GM21723 (cell line): ENCODE results near the gene AUTS2.
"Not testable (repeated sequence)": the region's sequence is repeated elsewhere in the genome, so short reads cannot be mapped to it uniquely, and the experiment has no call there.

Experiments used
- ATAC-seq: cut with Tn5 transposase; IDR thresholded peaks from one replicate; pipeline ENCODE4 v1.9.1; 2021; ENCODE audit warnings: mild to moderate bottlenecking, moderate library complexity; ENCODE audit not compliant: unreplicated experiment

The AUTS2 gene

DNA sequence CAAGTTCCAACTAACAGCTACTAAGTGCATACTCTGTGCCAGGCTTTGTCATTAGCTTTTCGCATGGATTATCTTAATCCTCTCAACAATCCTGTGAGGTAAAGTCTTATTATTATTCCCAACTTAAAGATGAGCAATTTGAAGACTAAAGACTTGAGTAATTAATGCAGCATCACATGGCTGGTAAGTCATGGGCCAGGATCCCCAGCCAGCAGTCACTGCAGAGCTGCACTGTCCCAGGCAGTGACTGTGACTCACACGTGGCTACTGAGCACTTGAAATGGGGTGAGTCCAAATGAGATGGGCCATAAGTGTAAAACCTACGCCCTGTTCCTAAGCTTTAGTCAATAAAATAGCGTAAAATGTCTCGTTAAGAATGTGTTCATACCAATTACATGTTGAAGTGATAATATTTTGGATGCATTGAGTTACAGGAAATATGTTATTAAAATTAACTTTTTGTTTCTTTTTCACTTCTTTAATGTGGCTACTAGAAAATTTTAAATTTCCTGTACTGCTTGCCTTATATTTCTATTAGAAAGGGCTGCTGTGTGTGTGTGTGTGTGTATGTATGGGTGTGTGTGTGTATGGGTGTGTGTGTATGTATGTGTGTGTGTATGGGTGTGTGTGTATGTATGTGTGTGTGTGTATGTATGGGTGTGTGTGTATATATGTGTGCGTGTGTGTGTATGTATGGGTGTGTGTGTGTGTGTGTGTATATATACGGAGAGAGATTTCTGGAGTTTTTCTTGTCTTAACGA lies 756.3 kb downstream of the AUTS2 start:
- no peak for ATAC-seq

DNA sequence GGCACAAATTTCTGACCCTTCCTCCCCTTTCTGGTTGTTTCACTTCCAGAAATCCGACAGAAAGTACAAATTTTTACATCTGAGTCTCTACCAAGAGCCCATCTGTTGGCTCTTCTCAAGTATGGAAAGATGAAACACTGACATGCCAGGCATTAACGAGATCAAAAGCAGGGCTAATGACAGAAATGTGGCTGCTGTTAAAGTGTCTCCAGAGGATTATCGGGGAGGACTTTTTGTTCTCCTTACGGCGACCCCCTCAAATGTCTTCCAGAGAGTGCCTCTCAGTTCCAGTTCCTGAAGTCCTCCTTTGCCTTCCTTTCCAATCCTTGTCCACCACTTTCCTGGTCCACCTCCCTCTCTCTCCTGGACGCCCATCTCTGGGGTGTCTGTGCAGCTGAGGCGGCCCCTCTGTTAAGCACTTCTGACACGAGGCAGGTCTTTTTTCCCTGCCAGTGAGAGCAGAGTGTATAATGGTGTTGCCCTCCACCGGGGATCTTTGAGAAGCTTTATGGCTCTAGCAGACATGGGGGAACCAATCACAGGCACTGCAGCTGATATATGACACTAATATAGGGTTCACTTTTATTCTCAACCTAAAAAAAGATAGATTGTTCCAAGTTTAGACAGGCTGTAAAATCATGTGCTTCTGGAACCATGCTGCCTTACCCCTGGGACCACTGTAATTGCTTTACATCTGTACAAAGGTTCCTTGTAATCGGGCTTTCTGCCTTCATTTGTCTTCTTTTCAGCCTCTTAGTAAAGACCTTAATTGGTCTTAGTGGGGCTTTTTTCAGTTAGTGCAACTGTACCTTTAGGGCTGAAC lies 757.1 kb downstream of the AUTS2 start:
- no peak for ATAC-seq

DNA sequence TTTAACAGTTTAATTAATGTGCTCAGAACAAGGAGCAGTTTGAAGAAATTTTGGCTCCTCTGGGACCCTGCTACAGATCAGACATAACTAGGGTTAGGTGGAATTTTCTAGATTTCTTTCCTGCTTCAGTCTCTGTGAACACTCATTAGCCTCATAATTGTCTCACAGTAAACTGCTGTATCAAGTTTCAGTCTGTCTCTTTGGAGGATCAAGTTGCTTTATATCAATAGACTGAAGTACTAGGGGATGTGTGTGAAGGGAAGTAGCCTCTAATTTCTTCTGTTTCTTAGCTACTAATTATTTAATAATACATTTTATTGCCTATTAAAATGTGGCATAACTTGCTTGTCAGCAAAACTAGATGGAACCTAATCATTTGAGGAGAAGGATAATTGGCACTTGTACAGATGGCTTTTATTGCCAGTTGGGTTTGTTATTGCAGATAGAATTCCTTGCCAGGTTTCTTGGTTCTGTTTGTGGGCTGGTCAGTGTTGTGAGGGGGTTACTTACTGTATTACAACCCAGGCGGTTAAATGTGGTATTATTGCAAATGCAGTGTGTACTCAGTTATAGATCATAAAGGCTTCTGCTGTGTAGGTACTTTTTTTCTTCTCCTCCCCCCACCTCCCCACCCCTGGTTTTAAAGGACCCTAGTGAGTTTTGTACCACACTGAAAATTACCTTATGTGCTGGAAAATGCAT lies 758.0 kb downstream of the AUTS2 start:
- no peak for ATAC-seq

DNA sequence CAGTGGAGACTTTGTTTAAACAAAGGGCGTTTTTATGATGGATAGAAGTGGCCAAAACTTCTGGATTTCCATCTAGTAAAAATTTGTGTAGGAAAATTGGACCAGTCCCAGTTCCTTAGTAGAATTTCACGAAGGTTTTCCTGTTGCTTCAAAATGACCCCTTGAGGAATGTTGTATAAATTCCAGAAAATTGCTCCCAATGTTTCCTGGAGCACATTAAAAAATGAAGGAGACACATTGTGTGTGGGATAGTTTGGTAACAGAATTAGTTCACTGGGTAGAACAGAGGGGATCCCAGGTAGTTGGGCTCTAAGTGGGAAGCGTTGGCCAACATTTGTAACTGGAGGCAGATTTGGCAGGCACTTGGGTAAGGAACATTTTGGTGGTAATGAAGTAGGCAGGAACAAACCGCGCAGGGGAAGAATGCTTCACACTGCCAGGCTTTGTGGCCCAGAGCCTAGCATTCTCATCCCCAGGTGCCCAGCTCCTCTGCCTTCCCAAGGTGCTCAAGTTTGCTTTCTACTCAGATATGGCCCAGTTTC lies 758.6 kb downstream of the AUTS2 start:
- no peak for ATAC-seq

DNA sequence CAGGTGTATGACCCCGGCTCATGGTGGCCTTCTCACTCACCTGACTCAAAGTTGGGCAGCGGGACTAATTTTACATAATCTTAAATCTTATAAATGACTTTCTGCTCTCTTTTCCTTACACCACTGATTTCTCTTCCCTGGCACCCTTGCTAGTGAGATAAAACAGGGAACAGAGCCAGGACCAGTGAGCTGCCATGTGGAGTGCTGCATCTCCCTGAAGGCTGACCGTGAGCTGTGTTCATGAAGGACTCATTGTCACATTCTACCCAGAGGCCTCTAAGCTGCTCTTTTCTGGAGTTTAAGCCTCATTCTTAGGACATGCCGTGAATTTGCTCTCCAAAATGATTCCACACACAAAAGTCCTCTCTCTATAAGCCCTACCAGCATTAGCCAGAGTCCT lies 762.3 kb downstream of the AUTS2 start:
- no peak for ATAC-seq

DNA sequence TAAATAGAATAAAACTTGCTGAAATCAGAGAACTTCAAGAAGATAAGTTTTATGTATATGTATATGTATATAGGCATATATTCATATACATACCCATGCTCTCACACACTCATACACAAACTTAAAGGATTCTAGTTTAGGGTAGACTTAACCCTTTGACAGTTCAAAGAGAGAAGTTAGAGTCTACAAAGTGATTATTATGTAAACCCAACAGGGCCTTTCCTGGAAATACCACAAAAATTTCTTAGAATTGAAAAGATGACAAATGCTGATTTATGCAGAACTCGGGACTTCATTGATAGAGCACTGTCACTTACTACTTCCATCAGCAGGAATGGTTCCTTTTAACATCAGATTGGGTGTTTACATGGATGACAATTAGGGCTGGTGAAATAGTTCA lies 763.5 kb downstream of the AUTS2 start:
- no peak for ATAC-seq

DNA sequence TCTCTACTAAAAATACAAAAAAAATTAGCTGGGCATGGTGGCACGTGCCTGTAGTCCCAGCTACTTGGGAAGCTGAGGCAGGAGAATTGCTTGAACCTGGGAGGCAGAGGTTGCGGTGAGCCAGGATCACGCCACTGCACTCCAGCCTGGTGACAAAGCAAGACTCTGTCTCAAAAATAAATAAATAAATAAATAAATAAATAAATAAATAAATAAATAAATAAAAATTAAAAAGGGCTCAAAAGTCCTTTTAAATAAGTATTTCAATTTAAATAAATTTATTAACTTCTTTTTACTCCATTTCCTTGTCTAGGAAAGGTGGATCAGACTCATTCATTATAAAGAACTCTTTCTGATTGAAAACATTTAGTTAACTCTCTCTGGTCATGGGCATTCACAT lies 766.1 kb downstream of the AUTS2 start:
- ATAC-seq: not testable (repeated sequence)

DNA sequence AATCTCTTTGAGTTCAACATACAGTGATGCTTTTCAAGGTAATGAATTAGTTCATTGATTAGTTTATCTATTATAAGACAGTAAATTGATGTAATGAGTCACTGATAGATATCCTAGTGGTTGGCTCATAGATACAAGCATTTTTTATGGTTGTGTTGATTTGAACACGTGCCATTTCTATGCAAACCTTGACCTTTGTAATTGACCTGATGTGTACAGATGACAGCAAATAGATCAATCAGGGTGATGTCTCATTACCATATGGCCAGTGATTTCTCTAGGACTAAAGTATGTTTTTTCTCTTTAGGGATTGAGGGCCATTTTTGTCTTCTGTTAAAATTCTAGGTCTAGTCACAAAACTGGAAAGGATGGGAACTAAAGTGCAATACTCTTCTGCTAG lies 773.4 kb downstream of the AUTS2 start:
- ATAC-seq: no peak

DNA sequence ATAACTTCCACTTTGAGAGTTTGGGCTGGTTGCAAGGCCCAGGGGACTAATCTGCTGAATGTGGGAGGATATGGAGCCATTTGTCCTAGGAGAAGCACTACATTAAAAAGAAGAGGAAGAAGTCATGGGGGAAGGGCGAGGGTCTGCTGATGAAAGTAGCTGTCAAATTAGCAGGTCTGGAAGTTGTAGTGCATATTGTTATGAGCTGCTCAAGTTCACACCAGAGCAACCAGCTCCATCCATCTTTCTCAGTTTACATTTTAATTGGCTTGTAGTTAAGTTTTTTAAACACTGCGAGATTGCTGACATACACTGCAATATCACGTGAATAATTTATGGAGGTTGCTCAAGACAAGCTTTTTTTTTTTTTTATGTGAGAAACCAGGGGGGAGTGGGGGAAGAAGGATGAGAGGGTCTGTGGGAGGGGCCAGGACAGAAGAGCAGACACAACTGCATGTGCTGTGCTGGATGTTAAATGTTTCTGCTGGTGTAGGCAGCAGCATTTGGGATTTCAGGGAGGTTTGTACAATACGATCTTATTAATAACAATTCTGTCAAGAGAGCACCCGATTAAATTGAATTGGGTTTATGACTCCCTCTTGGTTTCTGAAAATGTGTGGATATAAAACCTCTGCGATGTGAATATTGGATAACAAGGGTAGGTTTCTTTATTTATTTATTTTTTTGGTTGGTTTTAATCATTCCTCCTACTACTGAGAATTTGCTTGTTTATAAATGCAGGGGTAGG lies 774.7 kb downstream of the AUTS2 start:
- ATAC-seq: no peak

DNA sequence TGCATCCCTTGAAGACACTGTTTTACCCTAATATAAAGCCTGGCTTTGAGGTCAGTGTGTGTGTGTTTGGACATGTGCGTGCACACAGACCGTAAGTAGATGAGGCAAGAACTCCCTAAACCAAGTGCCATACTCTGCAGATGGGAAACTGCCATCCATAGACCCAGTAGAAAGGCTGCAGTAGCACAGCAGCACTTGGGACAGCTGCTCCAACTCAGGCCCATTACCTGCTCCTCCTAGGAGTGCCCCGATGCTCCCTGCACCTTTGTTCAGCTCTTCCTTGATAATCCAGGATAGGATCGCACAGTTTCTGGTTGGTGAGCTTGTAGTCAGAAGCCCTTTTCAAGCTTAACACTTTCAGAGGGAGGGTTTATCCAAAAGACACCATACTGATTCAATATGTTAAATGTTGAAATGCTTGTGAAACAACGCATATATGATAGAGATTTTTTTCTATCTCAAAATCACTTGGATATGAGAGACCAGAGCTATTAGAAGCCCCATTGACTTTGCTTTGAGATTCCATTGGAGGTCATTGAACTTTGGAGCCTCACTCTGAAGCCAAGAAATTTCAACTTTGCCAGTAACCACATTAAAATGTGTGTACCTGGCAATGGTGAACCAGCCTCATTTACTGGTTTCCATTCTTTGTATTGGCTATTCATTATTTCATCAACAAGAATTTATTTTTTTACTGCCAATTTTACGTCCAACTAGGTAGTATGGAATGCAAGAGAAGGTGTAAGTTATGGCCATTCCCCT lies 776.7 kb downstream of the AUTS2 start:
- ATAC-seq: no peak

DNA sequence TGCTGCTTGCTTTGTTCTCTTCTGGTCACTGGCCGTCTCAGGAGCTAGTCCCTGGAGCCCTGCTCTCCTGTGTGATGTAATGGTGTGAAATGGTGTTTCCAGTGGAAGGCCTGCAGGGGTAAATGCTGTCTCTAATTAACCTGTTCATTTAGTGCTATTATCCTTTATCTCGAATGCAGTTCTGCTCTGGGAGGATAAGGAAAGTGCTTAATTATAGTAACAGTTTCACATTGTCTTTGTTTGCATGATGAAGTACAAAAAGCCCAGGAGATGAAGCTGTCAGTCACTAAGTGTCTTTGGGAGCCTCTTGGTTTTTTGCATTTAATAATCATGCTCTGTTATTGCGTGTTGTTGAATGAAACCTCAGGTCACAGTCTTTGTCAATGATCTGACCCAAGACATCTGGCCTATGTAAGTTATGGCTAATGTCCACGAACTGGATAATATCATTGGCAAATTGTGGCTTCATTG lies 778.3 kb downstream of the AUTS2 start:
- no peak for ATAC-seq

DNA sequence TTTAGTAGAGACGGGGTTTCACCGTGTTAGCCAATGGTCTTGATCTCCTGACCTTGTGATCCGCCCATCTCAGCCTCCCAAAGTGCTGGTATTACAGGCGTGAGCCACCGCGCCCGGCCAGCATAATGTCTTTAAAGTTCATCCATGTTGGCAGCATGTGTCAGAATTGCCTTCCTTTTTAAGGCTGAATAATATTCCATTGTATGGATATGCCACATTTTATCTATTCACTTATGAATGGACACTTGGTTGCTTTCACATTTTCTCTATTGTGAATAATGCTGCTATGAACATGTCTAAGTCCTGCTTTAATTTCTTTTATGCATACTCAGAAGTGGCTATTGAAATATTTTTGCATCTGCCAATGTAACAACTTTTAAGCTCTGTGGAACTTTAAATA lies 779.7 kb downstream of the AUTS2 start:
- no peak for ATAC-seq

DNA sequence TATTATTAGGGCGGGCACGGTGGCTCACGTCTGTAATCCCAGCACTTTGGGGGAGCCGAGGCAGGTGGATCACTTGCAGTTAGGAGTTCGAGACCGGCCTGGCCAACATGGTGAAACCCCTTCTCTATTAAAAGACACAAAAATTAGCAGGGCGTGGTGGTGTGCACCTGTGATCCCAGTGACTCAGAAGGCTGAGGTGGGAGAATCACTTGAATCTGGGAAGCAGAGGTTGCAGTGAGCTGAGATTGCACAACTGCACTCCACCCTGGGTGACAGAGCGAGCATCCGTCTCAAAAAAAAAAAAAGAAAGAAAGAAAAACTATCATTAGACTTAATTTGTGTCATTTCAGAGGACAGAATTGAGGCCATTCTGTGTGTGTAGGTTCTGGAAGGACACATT lies 780.9 kb downstream of the AUTS2 start:
- no peak for ATAC-seq

DNA sequence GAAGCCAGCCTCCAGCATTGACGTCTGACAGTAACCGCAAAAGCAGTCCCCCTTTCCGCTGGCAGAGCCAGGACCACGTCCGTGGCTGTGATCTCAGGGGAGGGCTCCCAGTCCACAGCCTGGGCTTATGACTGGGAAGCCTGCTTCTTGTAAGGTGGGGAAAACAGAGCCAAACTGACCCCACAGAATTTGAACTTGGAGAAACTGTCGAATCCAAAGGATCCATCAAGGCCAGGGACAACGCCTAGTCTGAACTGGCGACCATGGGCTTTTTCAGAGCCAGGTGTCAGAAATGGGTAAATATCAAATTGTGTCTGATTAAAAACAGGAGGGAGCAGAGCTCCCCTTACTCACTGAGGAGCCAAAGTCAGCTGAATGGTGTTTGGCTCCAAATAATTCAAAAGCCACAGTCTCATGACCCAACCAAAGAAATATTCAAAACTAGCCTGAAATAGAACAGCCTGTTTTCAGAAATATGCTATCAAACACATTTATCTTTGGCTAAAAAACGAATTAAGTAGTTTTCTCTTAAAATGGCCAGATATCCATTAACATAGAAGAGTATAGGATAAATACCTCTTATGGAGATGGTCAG lies 782.2 kb downstream of the AUTS2 start:
- no peak for ATAC-seq

DNA sequence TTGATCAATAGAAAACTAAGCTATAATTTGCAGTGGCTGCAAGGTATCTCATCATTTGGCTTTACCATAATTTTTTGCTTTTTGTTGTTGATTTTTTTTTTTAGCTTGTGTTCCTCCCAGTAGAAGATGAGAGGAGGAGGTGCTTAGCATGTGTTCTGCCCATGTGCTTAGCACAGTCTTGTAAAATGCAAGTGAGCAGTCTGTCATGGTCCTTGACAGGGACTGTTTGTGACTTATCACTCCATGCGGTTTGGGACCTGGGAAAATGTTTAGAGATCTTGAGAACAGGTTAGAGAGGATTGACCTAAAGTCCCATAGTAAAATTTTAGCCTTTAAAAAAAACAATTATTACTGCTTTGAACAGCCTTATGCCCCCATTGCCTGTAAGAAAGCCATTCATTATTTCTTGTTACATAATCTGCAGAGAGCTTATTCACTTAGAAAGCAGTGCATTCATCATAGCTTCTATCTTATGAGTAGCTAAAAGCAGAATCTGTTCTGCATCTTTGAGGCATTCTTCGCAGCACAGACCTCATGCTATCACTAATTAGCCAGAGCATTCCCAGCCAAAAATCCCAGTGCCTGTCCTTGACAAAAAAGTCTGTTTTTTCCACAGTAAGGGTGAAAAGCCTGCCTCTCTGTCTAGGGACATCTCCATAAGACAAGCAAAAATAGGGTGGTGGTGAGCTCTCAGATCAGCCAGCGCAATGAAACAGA lies 784.9 kb downstream of the AUTS2 start:
- no peak for ATAC-seq

DNA sequence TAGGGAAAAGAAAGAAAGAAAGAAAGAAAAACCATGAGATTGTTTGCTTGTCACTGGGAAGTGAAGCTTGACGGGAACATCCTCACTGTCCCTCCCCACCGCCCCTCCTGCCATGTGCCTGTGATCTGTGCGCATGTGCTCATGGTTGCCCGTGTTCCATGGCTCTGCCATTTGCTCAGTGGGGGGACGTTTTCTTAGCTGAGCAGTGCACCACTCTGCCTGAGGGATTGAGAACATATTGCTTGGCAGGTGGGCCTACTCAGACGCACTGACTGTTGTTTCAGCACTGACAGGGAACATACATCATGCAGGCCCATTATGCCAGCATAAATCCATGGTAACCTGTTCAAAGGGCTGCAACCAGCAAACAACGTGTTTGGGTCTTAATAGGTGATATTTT lies 785.7 kb downstream of the AUTS2 start:
- ATAC-seq: no peak

DNA sequence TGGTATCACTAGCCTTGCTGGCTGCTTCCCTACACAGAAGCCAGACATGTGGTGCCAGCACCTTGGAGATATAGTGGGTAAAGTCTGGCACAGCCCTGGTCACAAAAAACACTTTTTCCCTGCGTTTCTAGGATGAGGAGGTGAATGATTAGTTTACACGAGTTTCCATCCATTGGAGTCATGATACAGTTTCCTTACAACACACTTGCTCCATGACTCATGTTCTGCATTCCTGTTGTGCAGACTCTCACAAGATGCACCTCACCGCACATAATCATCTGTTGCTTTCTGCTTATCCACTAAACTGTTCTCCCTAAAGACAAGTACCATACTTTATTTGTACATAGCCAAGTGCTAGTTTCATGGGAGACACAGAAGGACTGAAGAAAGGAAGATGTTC lies 786.6 kb downstream of the AUTS2 start:
- ATAC-seq: no peak

DNA sequence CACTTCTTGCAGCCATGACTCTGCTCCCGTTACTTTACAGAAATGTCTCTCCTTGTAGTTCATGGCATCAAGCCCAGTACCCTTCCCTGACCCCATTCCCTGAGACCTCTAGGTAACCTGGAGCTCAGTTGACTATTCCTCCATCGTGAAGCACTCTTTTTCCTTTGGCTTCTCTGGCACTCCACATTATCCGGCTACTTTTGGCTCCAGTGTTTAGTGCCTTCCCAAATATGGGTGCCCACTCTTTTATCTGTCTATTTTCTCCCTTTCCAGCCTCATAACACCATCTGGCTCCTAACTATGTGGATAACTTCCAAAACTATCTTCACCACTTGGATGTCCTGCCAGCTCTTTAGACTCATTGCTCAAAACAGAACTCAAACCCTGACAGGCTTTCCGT lies 788.9 kb downstream of the AUTS2 start:
- no peak for ATAC-seq
